ENCODE data around the gene PLEKHA7. TPM values are rescaled to one million over a fixed set of nuclear protein-coding genes. Genes with fewer than 3 reads are reported as not detected.

Gene PLEKHA7
- total RNA-seq, 1 experiment from 2014 or later = 18.4 TPM

DNA sequence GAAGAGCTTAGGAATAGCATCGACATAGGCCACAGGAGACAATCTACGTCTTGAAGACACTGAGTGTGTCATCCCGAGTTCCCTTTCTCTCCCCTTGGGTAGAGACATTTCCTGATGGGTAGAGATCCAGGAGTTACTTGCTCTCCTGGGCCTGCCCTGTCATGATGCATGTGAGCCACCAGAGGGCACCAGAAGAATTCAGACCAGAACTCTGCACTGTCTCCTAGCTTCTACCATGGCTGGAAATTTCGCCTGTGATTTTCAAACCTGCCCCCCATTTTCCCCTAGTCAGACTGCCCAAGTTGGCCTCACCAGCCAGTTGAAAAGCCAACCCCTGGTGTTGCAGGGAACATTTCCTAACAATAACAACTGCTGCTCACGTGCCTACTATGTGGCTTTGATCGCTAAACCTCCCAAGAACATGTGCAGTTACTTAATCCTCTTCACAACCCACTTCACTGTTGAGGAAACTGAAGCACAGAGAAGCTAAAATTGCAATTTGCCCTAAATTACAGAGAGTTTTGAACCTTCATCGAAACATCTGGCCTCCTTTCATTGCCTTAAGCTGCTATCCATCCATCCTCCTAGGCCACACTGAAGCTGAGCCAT, 228.6 kb downstream of the PLEKHA7 start:
- H2AFZ ChIP-seq (ENCODE audit: low read length) = no peak overlapping the region
- no peaks in the 10 kb centered on the region for H3K9me3 ChIP-seq (ENCODE audit: low read length)
- ChIA-PET CTCF (interaction anchor here (0.6 to 1.5 kb wide), 2 partner anchors 25 to 97 kb away, joined by 3 to 6 read pairs; no protein-coding TSS in a partner anchor), POLR2A (ENCODE audit: unreplicated experiment) (no interaction called here)
- H4K20me1 ChIP-seq (ENCODE audit: low read length) = no peaks in the 10 kb centered on the region
- DNase-seq = peak; percentile 71
- no peaks in the 10 kb centered on the region for H3K27me3 ChIP-seq (ENCODE audit: low read length)
- intact Hi-C loops (cut with micrococcal nuclease) = loop anchor here (5.0 kb wide), 1 partner anchor 277 kb away; no protein-coding TSS in a partner anchor
- H3K9me2 ChIP-seq (replicated peaks; ENCODE audit: low read length) = no peaks in the 10 kb centered on the region
- peaks cover 12% of the 10 kb centered on the region for H3F3A ChIP-seq (ENCODE audit: low read length, unreplicated experiment)
- no peak overlapping the region for H3K4me2 ChIP-seq (ENCODE audit: low read length)
- BruUV-seq (replicated peaks) = no TSS peak
- no peaks in the 10 kb centered on the region for H3K79me2 ChIP-seq (ENCODE audit: low read length)
- H3K4me3 ChIP-seq (ENCODE audit: low read length) = no peak overlapping the region
- H3K4me1 ChIP-seq (ENCODE audit: insufficient read depth, low read length) = peaks cover 37% of the 10 kb centered on the region
- ATAC-seq = peak; percentile 39
- TF ChIP-seq, protein P1, sequence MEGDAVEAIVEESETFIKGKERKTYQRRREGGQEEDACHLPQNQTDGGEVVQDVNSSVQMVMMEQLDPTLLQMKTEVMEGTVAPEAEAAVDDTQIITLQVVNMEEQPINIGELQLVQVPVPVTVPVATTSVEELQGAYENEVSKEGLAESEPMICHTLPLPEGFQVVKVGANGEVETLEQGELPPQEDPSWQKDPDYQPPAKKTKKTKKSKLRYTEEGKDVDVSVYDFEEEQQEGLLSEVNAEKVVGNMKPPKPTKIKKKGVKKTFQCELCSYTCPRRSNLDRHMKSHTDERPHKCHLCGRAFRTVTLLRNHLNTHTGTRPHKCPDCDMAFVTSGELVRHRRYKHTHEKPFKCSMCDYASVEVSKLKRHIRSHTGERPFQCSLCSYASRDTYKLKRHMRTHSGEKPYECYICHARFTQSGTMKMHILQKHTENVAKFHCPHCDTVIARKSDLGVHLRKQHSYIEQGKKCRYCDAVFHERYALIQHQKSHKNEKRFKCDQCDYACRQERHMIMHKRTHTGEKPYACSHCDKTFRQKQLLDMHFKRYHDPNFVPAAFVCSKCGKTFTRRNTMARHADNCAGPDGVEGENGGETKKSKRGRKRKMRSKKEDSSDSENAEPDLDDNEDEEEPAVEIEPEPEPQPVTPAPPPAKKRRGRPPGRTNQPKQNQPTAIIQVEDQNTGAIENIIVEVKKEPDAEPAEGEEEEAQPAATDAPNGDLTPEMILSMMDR (conservative IDR thresholded peaks at IDR 0.05; ENCODE audit: low read depth, low read length) = peak; percentile 83
- TF ChIP-seq EZH2phosphoT487 (IDR thresholded peaks at IDR 0.05; ENCODE audit: borderline replicate concordance, low read length) = no peak
- H3K27ac ChIP-seq (ENCODE audit: low read length) = no peak overlapping the region
- H3K9ac ChIP-seq (ENCODE audit: low read length) = no peak overlapping the region
- H3K36me3 ChIP-seq (ENCODE audit: low read depth, low read length) = no peaks in the 10 kb centered on the region

- Histone ChIP-seq H3K4me1 (ENCODE audit: insufficient read depth, low read length) (peaks cover 37% of the 10 kb centered on the region), H3K9me3 (ENCODE audit: low read length) (no peaks in the 10 kb centered on the region), H3K27ac (ENCODE audit: low read length) (no peak overlapping the region), H3K4me3 (ENCODE audit: low read length) (no peak overlapping the region), H3K4me2 (ENCODE audit: low read length) (no peak overlapping the region), H3K27me3 (ENCODE audit: low read length) (no peaks in the 10 kb centered on the region), H3K9ac (ENCODE audit: low read length) (no peak overlapping the region), H4K20me1 (ENCODE audit: low read length) (no peaks in the 10 kb centered on the region), H3K9me2 (replicated peaks; ENCODE audit: low read length) (no peaks in the 10 kb centered on the region), H3F3A (ENCODE audit: low read length, unreplicated experiment) (peaks cover 12% of the 10 kb centered on the region), H2AFZ (ENCODE audit: low read length) (no peak overlapping the region), H3K36me3 (ENCODE audit: low read depth, low read length) (no peaks in the 10 kb centered on the region), H3K79me2 (ENCODE audit: low read length) (no peaks in the 10 kb centered on the region)
- DNase-seq (no peak), ATAC-seq (no peak)
- intact Hi-C loops (cut with micrococcal nuclease) = loop anchor here (5.0 kb wide), 1 partner anchor 278 kb away; no protein-coding TSS in a partner anchor
- POLR2A ChIA-PET (ENCODE audit: unreplicated experiment) = no interaction called here
- TF ChIP-seq, protein P1 (conservative IDR thresholded peaks at IDR 0.05; ENCODE audit: low read depth, low read length) = no peak
- no peak for TF ChIP-seq EZH2phosphoT487 (IDR thresholded peaks at IDR 0.05; ENCODE audit: borderline replicate concordance, low read length)
- no peak for TF ChIP-seq EZH2 (IDR thresholded peaks at IDR 0.05; ENCODE audit: low read length, unreplicated experiment)
- CTCF ChIA-PET = interaction anchor here (0.6 to 1.5 kb wide), 2 partner anchors 98 to 99 kb away, joined by 3 to 6 read pairs; no protein-coding TSS in a partner anchor
- BruUV-seq (replicated peaks) = no TSS peak
These were observed 229.5 kb downstream of the PLEKHA7 start for GRCh38 chr11:16784666-16785065.

GRCh38 chr11:16784097-16784496, 230.1 kb downstream of the PLEKHA7 start:
- DNase-seq (no peak), ATAC-seq (no peak)
- Histone ChIP-seq H3F3A (ENCODE audit: low read length, unreplicated experiment) (peaks cover 12% of the 10 kb centered on the region), H3K9me2 (replicated peaks; ENCODE audit: low read length) (no peaks in the 10 kb centered on the region), H3K9me3 (ENCODE audit: low read length) (no peaks in the 10 kb centered on the region), H3K4me1 (ENCODE audit: insufficient read depth, low read length) (peaks cover 34% of the 10 kb centered on the region), H3K79me2 (ENCODE audit: low read length) (no peaks in the 10 kb centered on the region), H3K9ac (ENCODE audit: low read length) (no peak overlapping the region), H3K27me3 (ENCODE audit: low read length) (no peaks in the 10 kb centered on the region), H2AFZ (ENCODE audit: low read length) (no peak overlapping the region), H3K27ac (ENCODE audit: low read length) (no peak overlapping the region), H3K4me2 (ENCODE audit: low read length) (no peak overlapping the region), H3K4me3 (ENCODE audit: low read length) (no peak overlapping the region), H3K36me3 (ENCODE audit: low read depth, low read length) (no peaks in the 10 kb centered on the region), H4K20me1 (ENCODE audit: low read length) (no peaks in the 10 kb centered on the region)
- TF ChIP-seq EZH2 (IDR thresholded peaks at IDR 0.05; ENCODE audit: low read length, unreplicated experiment) = no peak
- TF ChIP-seq EZH2phosphoT487 (IDR thresholded peaks at IDR 0.05; ENCODE audit: borderline replicate concordance, low read length) = no peak
- TF ChIP-seq, protein P1 (conservative IDR thresholded peaks at IDR 0.05; ENCODE audit: low read depth, low read length) = no peak
- no TSS peak for BruUV-seq (replicated peaks)
- POLR2A ChIA-PET (ENCODE audit: unreplicated experiment) = no interaction called here
- CTCF ChIA-PET = interaction anchor here (0.6 to 0.7 kb wide), 2 partner anchors 99 to 162 kb away, joined by 3 to 5 read pairs; no protein-coding TSS in a partner anchor
- intact Hi-C loops (cut with micrococcal nuclease) = no loop called here

Data from PC-3 (cell line).